PFSK-1 (cell line): Measurements from ENCODE around the gene NUBPL.

Source experiments
- POLR2AphosphoS5 ChIP-seq: IDR thresholded peaks from 2 replicates; pipeline ENCODE4 v1.6.1; 2012; ENCODE audit warnings: low read depth, mild to moderate bottlenecking, control low read depth, low read length, moderate library complexity
- TAF1 ChIP-seq: IDR thresholded peaks from 2 replicates; pipeline ENCODE4 v1.6.1; 2012; ENCODE audit warnings: low read length, control low read depth, borderline replicate concordance; ENCODE audit not compliant: insufficient read depth

DNA sequence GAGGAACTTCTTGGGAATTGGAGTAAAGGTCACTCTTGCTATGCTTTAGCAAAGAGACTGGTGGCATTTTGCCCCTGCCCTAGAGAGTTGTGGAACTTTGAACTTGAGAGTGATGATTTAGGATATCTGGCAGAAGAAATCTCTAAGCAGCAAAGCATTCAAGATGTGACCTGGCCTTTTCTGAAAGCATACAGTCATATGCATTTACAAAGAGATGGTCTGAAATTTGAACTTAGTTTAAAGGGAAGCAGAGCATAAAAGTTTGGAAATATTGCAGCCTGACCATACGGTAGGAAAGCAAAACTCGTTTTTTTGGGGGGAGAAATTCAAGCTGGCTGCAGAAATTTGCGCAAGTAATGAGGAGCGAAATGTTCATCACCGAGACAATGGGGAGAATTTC lies 60.9 kb downstream of the NUBPL start:
- TF ChIP-seq POLR2AphosphoS5 (no peak), TAF1 (no peak)
